Adrenal gland (tissue), 5 donors: ENCODE results near the gene PEX14.

ENCODE experiments used
- POLR2A ChIP-seq, 2 donors: fragments of 450-650 bp; IDR thresholded peaks; one replicate each; pipeline ENCODE4 v1.6.1; 2017; ENCODE audit warnings: antibody characterized with exemption in 2 of 2, mild to moderate bottlenecking in 2 of 2, moderate library complexity in 1 of 2
- TF ChIP-seq, protein P1 (sequence below), 6 experiments: fragments of 450-650 bp in 4 of 6; fragments of 200-600 bp in 2 of 6; sonication (generic) in 1 of 6; IDR thresholded peaks; 1 replicate in 5 of 6; 2 replicates in 1 of 6; pipeline versions ENCODE4 v1.5.1 to v1.8.0; 2016 to 2021; ENCODE audit warnings: antibody characterized with exemption in 6 of 6, mild to moderate bottlenecking in 2 of 6, moderate library complexity in 1 of 6
- donor health status: DM: no; HTN: no; CAD: no.

DNA sequence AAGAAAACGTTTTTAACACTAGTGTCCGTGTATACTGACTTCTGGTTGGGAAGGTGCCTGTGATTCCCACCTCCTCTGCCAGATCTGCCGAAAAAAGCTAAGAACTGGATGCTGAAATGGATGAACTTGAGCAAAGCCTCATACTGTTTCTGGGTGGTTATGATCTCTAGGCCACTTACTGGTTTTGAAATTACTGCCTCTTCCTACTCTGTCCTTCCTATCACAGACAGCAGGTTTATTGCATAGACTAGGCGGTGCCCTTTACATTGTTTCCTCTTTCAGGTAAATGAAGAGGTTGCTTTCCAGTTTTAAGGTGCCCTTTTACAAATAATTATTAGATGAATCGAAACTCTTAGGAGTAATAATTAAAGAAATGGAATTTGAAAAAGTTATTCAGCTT is 27.5 kb downstream of the PEX14 start:
- TF ChIP-seq, protein P1, sequence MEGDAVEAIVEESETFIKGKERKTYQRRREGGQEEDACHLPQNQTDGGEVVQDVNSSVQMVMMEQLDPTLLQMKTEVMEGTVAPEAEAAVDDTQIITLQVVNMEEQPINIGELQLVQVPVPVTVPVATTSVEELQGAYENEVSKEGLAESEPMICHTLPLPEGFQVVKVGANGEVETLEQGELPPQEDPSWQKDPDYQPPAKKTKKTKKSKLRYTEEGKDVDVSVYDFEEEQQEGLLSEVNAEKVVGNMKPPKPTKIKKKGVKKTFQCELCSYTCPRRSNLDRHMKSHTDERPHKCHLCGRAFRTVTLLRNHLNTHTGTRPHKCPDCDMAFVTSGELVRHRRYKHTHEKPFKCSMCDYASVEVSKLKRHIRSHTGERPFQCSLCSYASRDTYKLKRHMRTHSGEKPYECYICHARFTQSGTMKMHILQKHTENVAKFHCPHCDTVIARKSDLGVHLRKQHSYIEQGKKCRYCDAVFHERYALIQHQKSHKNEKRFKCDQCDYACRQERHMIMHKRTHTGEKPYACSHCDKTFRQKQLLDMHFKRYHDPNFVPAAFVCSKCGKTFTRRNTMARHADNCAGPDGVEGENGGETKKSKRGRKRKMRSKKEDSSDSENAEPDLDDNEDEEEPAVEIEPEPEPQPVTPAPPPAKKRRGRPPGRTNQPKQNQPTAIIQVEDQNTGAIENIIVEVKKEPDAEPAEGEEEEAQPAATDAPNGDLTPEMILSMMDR (IDR thresholded peaks at IDR 0.05), result no peak
- no peak for TF ChIP-seq POLR2A (IDR thresholded peaks at IDR 0.05)
